ENCODE measurements around the gene CAMK4.

- no peak for TF ChIP-seq CTCF (conservative IDR thresholded peaks at IDR 0.05; ENCODE audit: low read length)
- no peak for TF ChIP-seq EZH2phosphoT487 (IDR thresholded peaks at IDR 0.05; ENCODE audit: borderline replicate concordance)
These were observed 168.0 kb downstream of the CAMK4 start for GRCh38 chr5:111392181-111392580.
